ENCODE results near the gene FAM181A.

Gene FAM181A

GRCh38 chr14:93892923-93893558, 34.1 kb upstream of the FAM181A start:
- no peaks in the 10 kb centered on the region for H3K9me3 ChIP-seq (ENCODE audit: control insufficient read depth, low read depth, low read length)
- no peak overlapping the region for H3K27ac ChIP-seq (ENCODE audit: low read length)
- no peaks in the 10 kb centered on the region for H3K27me3 ChIP-seq (ENCODE audit: control insufficient read depth, insufficient read depth, low read length)
- no peaks in the 10 kb centered on the region for H3K36me3 ChIP-seq (ENCODE audit: control insufficient read depth, low read depth, low read length)
- peaks cover 17% of the 10 kb centered on the region for H3K4me1 ChIP-seq (ENCODE audit: control insufficient read depth, low read depth, low read length)
- H3K9ac ChIP-seq (ENCODE audit: low read length) = no peak overlapping the region
- no peak overlapping the region for H3K4me3 ChIP-seq (ENCODE audit: low read length)

GRCh38 chr14:93893661-93894261, 33.4 kb upstream of the FAM181A start:
- H3K9ac ChIP-seq (ENCODE audit: low read length) = peak overlapping the region; percentile 20
- peak overlapping the region; percentile 10 for H3K4me3 ChIP-seq (ENCODE audit: low read length)
- no peak overlapping the region for H3K27ac ChIP-seq (ENCODE audit: low read length)
- H3K36me3 ChIP-seq (ENCODE audit: control insufficient read depth, low read depth, low read length) = no peaks in the 10 kb centered on the region
- no peaks in the 10 kb centered on the region for H3K9me3 ChIP-seq (ENCODE audit: control insufficient read depth, low read depth, low read length)
- H3K4me1 ChIP-seq (ENCODE audit: control insufficient read depth, low read depth, low read length) = peaks cover 17% of the 10 kb centered on the region
- H3K27me3 ChIP-seq (ENCODE audit: control insufficient read depth, insufficient read depth, low read length) = no peaks in the 10 kb centered on the region

DNA sequence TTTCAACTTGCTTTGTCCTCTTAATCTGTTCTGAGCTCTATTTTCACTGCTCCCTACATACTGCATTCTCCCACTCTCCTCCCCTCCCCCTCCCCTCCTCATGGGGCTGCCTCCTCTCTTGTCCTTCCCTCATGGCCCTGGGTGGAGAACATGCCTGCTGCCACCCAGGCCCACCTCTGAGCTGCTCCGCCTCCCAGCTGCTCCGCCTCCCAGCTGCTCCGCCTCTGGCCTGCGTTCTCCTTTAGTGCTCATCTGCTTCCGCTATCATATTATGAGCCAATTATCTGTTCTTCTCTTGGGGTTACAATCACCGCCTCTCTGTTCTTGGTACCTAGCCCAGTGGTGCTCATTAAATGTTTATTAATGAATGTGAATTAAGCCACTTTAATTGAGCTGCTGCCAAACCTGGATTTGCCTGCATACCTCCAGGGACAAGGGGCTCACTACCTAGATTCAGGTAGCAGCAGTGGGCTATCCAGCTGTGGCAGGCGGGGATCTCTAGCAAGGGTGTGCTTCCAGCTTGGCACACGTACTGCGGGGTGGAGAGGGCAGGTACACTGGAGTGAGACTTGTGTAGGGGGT, 32.0 kb upstream of the FAM181A start:
- Histone ChIP-seq H3K27ac (ENCODE audit: low read length) (no peak overlapping the region), H3K9me3 (ENCODE audit: control insufficient read depth, low read depth, low read length) (no peaks in the 10 kb centered on the region), H3K36me3 (ENCODE audit: control insufficient read depth, low read depth, low read length) (no peaks in the 10 kb centered on the region), H3K9ac (ENCODE audit: low read length) (no peak overlapping the region), H3K4me3 (ENCODE audit: low read length) (no peak overlapping the region), H3K27me3 (ENCODE audit: control insufficient read depth, insufficient read depth, low read length) (no peaks in the 10 kb centered on the region), H3K4me1 (ENCODE audit: control insufficient read depth, low read depth, low read length) (peaks cover 17% of the 10 kb centered on the region)

DNA sequence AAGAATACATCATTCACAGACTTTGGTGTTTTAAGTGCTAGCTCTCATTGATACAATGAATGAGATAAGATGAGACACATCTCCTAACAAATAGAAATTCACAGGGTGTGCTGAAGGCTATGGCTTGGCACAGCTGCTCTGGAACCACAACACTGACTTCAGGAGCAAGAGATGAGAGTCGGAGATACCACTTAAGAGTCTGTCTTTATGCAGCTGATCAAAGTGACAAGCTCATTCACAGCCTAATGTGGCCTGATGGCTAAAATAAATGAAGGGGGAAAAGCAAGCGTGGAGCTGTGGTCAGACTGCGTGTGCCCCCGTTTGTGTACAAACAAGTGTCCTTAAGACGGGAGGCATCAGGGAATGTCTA, 29.7 kb upstream of the FAM181A start:
- no peaks in the 10 kb centered on the region for H3K27me3 ChIP-seq (ENCODE audit: control insufficient read depth, insufficient read depth, low read length)
- peaks cover 17% of the 10 kb centered on the region for H3K4me1 ChIP-seq (ENCODE audit: control insufficient read depth, low read depth, low read length)
- no peaks in the 10 kb centered on the region for H3K36me3 ChIP-seq (ENCODE audit: control insufficient read depth, low read depth, low read length)
- H3K27ac ChIP-seq (ENCODE audit: low read length) = no peak overlapping the region
- H3K9ac ChIP-seq (ENCODE audit: low read length) = no peak overlapping the region
- no peaks in the 10 kb centered on the region for H3K9me3 ChIP-seq (ENCODE audit: control insufficient read depth, low read depth, low read length)
- no peak overlapping the region for H3K4me3 ChIP-seq (ENCODE audit: low read length)

- Histone ChIP-seq H3K9ac (ENCODE audit: low read length) (no peak overlapping the region), H3K4me1 (ENCODE audit: control insufficient read depth, low read depth, low read length) (peaks cover 16% of the 10 kb centered on the region), H3K27ac (ENCODE audit: low read length) (no peak overlapping the region), H3K9me3 (ENCODE audit: control insufficient read depth, low read depth, low read length) (no peaks in the 10 kb centered on the region), H3K27me3 (ENCODE audit: control insufficient read depth, insufficient read depth, low read length) (no peaks in the 10 kb centered on the region), H3K4me3 (ENCODE audit: low read length) (no peak overlapping the region), H3K36me3 (ENCODE audit: control insufficient read depth, low read depth, low read length) (no peaks in the 10 kb centered on the region)
Measured at GRCh38 chr14:93898081-93898611, 29.0 kb upstream of the FAM181A start.

GRCh38 chr14:93898731-93899130, 28.4 kb upstream of the FAM181A start:
- Histone ChIP-seq H3K27me3 (ENCODE audit: control insufficient read depth, insufficient read depth, low read length) (no peaks in the 10 kb centered on the region), H3K9ac (ENCODE audit: low read length) (no peak overlapping the region), H3K4me1 (ENCODE audit: control insufficient read depth, low read depth, low read length) (peaks cover 10% of the 10 kb centered on the region), H3K36me3 (ENCODE audit: control insufficient read depth, low read depth, low read length) (no peaks in the 10 kb centered on the region), H3K27ac (ENCODE audit: low read length) (no peak overlapping the region), H3K4me3 (ENCODE audit: low read length) (no peak overlapping the region), H3K9me3 (ENCODE audit: control insufficient read depth, low read depth, low read length) (no peaks in the 10 kb centered on the region)

- no peaks in the 10 kb centered on the region for H3K4me1 ChIP-seq (ENCODE audit: control insufficient read depth, low read depth, low read length)
- no peaks in the 10 kb centered on the region for H3K36me3 ChIP-seq (ENCODE audit: control insufficient read depth, low read depth, low read length)
- H3K4me3 ChIP-seq (ENCODE audit: low read length) = no peak overlapping the region
- H3K27ac ChIP-seq (ENCODE audit: low read length) = no peak overlapping the region
- H3K9me3 ChIP-seq (ENCODE audit: control insufficient read depth, low read depth, low read length) = no peaks in the 10 kb centered on the region
- H3K9ac ChIP-seq (ENCODE audit: low read length) = no peak overlapping the region
- no peaks in the 10 kb centered on the region for H3K27me3 ChIP-seq (ENCODE audit: control insufficient read depth, insufficient read depth, low read length)
Measured at GRCh38 chr14:93901813-93902212, 25.3 kb upstream of the FAM181A start.

- no peak overlapping the region for H3K4me3 ChIP-seq (ENCODE audit: low read length)
Measured at GRCh38 chr14:93902619-93903307, 24.4 kb upstream of the FAM181A start.

GRCh38 chr14:93903342-93904184, 23.6 kb upstream of the FAM181A start:
- Histone ChIP-seq H3K27me3 (ENCODE audit: control insufficient read depth, insufficient read depth, low read length) (no peaks in the 10 kb centered on the region), H3K9me3 (ENCODE audit: control insufficient read depth, low read depth, low read length) (no peaks in the 10 kb centered on the region), H3K4me3 (ENCODE audit: low read length) (no peak overlapping the region), H3K9ac (ENCODE audit: low read length) (no peak overlapping the region), H3K4me1 (ENCODE audit: control insufficient read depth, low read depth, low read length) (no peaks in the 10 kb centered on the region), H3K36me3 (ENCODE audit: control insufficient read depth, low read depth, low read length) (no peaks in the 10 kb centered on the region), H3K27ac (ENCODE audit: low read length) (no peak overlapping the region)

More at GRCh38 chr14:93902619-93903307, 24.4 kb upstream of the FAM181A start:
- no peaks in the 10 kb centered on the region for H3K27me3 ChIP-seq (ENCODE audit: control insufficient read depth, insufficient read depth, low read length)
- H3K36me3 ChIP-seq (ENCODE audit: control insufficient read depth, low read depth, low read length) = no peaks in the 10 kb centered on the region
- H3K9ac ChIP-seq (ENCODE audit: low read length) = no peak overlapping the region
- H3K9me3 ChIP-seq (ENCODE audit: control insufficient read depth, low read depth, low read length) = no peaks in the 10 kb centered on the region
- H3K27ac ChIP-seq (ENCODE audit: low read length) = no peak overlapping the region
- no peaks in the 10 kb centered on the region for H3K4me1 ChIP-seq (ENCODE audit: control insufficient read depth, low read depth, low read length)

GRCh38 chr14:93905623-93906022, 21.5 kb upstream of the FAM181A start:
- Histone ChIP-seq H3K4me1 (ENCODE audit: control insufficient read depth, low read depth, low read length) (no peaks in the 10 kb centered on the region), H3K9me3 (ENCODE audit: control insufficient read depth, low read depth, low read length) (no peaks in the 10 kb centered on the region), H3K27me3 (ENCODE audit: control insufficient read depth, insufficient read depth, low read length) (no peaks in the 10 kb centered on the region), H3K4me3 (ENCODE audit: low read length) (no peak overlapping the region), H3K27ac (ENCODE audit: low read length) (no peak overlapping the region), H3K9ac (ENCODE audit: low read length) (no peak overlapping the region), H3K36me3 (ENCODE audit: control insufficient read depth, low read depth, low read length) (no peaks in the 10 kb centered on the region)
